ENCODE results near the gene HAX1.

Gene HAX1

GRCh38 chr1:154324241-154324640, 51.8 kb downstream of the HAX1 start:
- DNase-seq (ENCODE audit: insufficient read length, low spot score) (no peak), FAIRE-seq (no peak)
- no peak for TF ChIP-seq POLR2A (IDR thresholded peaks at IDR 0.05; ENCODE audit: low read depth, low read length)
- TF ChIP-seq POU2F2 (IDR thresholded peaks at IDR 0.05; ENCODE audit: low read depth, low read length) = no peak
- no peak for TF ChIP-seq SPI1 (IDR thresholded peaks at IDR 0.05; ENCODE audit: low read depth, low read length)
- TF ChIP-seq POLR2AphosphoS5 (IDR thresholded peaks at IDR 0.05; ENCODE audit: low read depth, low read length) = no peak
- no peak for TF ChIP-seq PAX5 (IDR thresholded peaks at IDR 0.05; ENCODE audit: insufficient read depth, low read length, severe bottlenecking)

GRCh38 chr1:154324669-154325582, 52.5 kb downstream of the HAX1 start, which contains the start of gene ATP8B2:
Gene ATP8B2 (plus strand): TSS chr1:154325525. CDS start chr1:154328142, 2,617 bp downstream.
- DNase-seq (ENCODE audit: insufficient read length, low spot score) = peak; percentile 79
- peak; percentile 86 for FAIRE-seq
- TF ChIP-seq POLR2AphosphoS5 (IDR thresholded peaks at IDR 0.05; ENCODE audit: low read depth, low read length) (no peak), SPI1 (IDR thresholded peaks at IDR 0.05; ENCODE audit: low read depth, low read length) (no peak), POU2F2 (IDR thresholded peaks at IDR 0.05; ENCODE audit: low read depth, low read length) (no peak), TAF1 (IDR thresholded peaks at IDR 0.05; ENCODE audit: low read depth, low read length) (no peak), PAX5 (IDR thresholded peaks at IDR 0.05; ENCODE audit: insufficient read depth, low read length, severe bottlenecking) (no peak), POLR2A (IDR thresholded peaks at IDR 0.05; ENCODE audit: low read depth, low read length) (no peak)

Measured in GM12891 (cell line).